B cell (primary cell): ENCODE results near the gene USE1. TPM values are rescaled to one million over a fixed set of nuclear protein-coding genes. Genes with fewer than 3 reads are reported as not detected.

Experiments
- ATAC-seq: fragments of 200-7000 bp; cut with Tn5 transposase; one replicate; pipeline ENCODE4 v1.10.0; 2021; ENCODE audit warnings: low read depth, mild to moderate bottlenecking, moderate number of reproducible peaks, moderate library complexity
- CTCF ChIA-PET: fragments of 350-600 bp; sonication (Branson Sonifier 250); formaldehyde crosslinking; loops from one replicate; lab custom pipeline; 2021; ENCODE audit warnings: antibody characterized with exemption, inconsistent platforms; lab: Charles Lee
- POLR2A ChIA-PET: fragments of 350-600 bp; sonication (Branson Sonifier 250); formaldehyde crosslinking; loops from one replicate; lab custom pipeline; 2021; ENCODE audit warnings: antibody characterized with exemption; lab: Charles Lee
- DNase-seq: peaks from one replicate; pipeline ENCODE4 v3.0.0; 2013
- H2AFZ ChIP-seq: 2 replicates; pipeline ENCODE4 v1.6.1; 2012; ENCODE audit warnings: mild to moderate bottlenecking, low read depth, low read length; ENCODE audit not compliant: insufficient read depth, poor library complexity, severe bottlenecking
- H3K27ac ChIP-seq, 2 donors: 1 replicate in 1 of 2; 2 replicates in 1 of 2; pipeline ENCODE4 v1.5.1; 2012 to 2013; ENCODE audit warnings: low read length in 2 of 2, mild to moderate bottlenecking in 2 of 2, moderate library complexity in 1 of 2
- H3K27me3 ChIP-seq, 4 experiments: fragments of 200-600 bp in 1 of 4; sonication (generic) in 1 of 4; replicated peaks in 1 of 4; 1 replicate in 2 of 4; 2 replicates in 2 of 4; pipeline versions ENCODE4 v1.6.1 to v1.7.0; 2013 to 2016; ENCODE audit warnings: low read length in 3 of 4, mild to moderate bottlenecking in 2 of 4, mixed read lengths in 1 of 4, moderate library complexity in 1 of 4; ENCODE audit not compliant: insufficient read depth in 4 of 4, control insufficient read depth in 3 of 4; ENCODE audit errors: control extremely low read depth in 1 of 4
- H3K36me3 ChIP-seq, 2 experiments: replicated peaks in 1 of 2; 1 replicate in 1 of 2; 2 replicates in 1 of 2; pipeline versions ENCODE4 v1.6.1 to v1.7.1; 2013; ENCODE audit warnings: low read length in 1 of 2; ENCODE audit not compliant: insufficient read depth in 2 of 2, control insufficient read depth in 1 of 2; ENCODE audit errors: control extremely low read depth in 1 of 2, extremely low read depth in 1 of 2
- H3K4me1 ChIP-seq, 2 donors: fragments of 200-600 bp in 1 of 2; sonication (generic) in 1 of 2; 1 replicate in 1 of 2; 2 replicates in 1 of 2; pipeline versions ENCODE4 v1.5.1 to v1.6.1; 2013 to 2017; ENCODE audit warnings: low read length in 2 of 2; ENCODE audit not compliant: control insufficient read depth in 2 of 2, insufficient read depth in 2 of 2
- H3K4me2 ChIP-seq: replicated peaks from 2 replicates; pipeline ENCODE3; 2012; ENCODE audit warnings: mild to moderate bottlenecking, low read depth, low read length; ENCODE audit not compliant: poor library complexity, severe bottlenecking
- H3K4me3 ChIP-seq, 5 experiments: fragments of 200-600 bp in 1 of 5; sonication (generic) in 1 of 5; 1 replicate in 3 of 5; 2 replicates in 2 of 5; pipeline versions ENCODE4 v1.5.1 to v1.7.0; 2011 to 2016; ENCODE audit warnings: low read length in 4 of 5, mild to moderate bottlenecking in 4 of 5, low read depth in 2 of 5, control low read depth in 1 of 5, moderate library complexity in 1 of 5; ENCODE audit not compliant: insufficient read depth in 1 of 5; ENCODE audit errors: control extremely low read depth in 1 of 5, extremely low read depth in 1 of 5
- H3K79me2 ChIP-seq: fragments of 200-600 bp; sonication (generic); one replicate; pipeline ENCODE4 v1.6.0; 2016; ENCODE audit warnings: low read length; ENCODE audit not compliant: control insufficient read depth, insufficient read depth
- H3K9ac ChIP-seq: fragments of 200-600 bp; sonication (generic); 2 replicates; pipeline ENCODE4 v1.6.1; 2017; ENCODE audit warnings: mild to moderate bottlenecking, low read length, moderate library complexity
- H3K9me3 ChIP-seq, 3 donors: one replicate each; pipeline versions ENCODE4 v1.6.1 to v1.7.1; 2013; ENCODE audit warnings: low read length in 2 of 3; ENCODE audit not compliant: control insufficient read depth in 2 of 3, insufficient read depth in 1 of 3; ENCODE audit errors: control extremely low read depth in 1 of 3
- H4K20me1 ChIP-seq: 2 replicates; pipeline ENCODE4 v1.6.0; 2012; ENCODE audit warnings: mild to moderate bottlenecking, low read length; ENCODE audit not compliant: insufficient read depth, control insufficient read depth, poor library complexity, severe bottlenecking
- H3K27ac Mint-ChIP-seq: one replicate; pipeline ENCODE4 v1.8.0; 2021; ENCODE audit warnings: mixed read lengths
- H3K27me3 Mint-ChIP-seq: one replicate; pipeline ENCODE4 v1.8.0; 2021; ENCODE audit warnings: mixed read lengths
- H3K4me1 Mint-ChIP-seq: one replicate; pipeline ENCODE4 v1.8.0; 2021; ENCODE audit warnings: mixed read lengths
- H3K4me3 Mint-ChIP-seq: one replicate; pipeline ENCODE4 v1.8.0; 2021; ENCODE audit warnings: mixed read lengths
- H3K9me3 Mint-ChIP-seq: one replicate; pipeline ENCODE4 v1.8.0; 2022; ENCODE audit warnings: mixed read lengths; ENCODE audit not compliant: insufficient read depth
- CTCF ChIP-seq: fragments of 200-600 bp; IDR thresholded peaks from one replicate; pipeline ENCODE4 v1.8.0; 2022; ENCODE audit warnings: antibody characterized with exemption, mild to moderate bottlenecking
- EZH2 ChIP-seq: IDR thresholded peaks from 2 replicates; pipeline ENCODE4 v1.6.1; 2012; ENCODE audit warnings: borderline replicate concordance, low read depth, mild to moderate bottlenecking, moderate library complexity, low read length; ENCODE audit not compliant: insufficient read depth, poor library complexity, severe bottlenecking
- WGBS: methylation state at CpG from one replicate; pipeline ENCODE4 v1.1.5; 2013; ENCODE audit warnings: missing lambda C conversion rate; ENCODE audit not compliant: insufficient coverage; 5-methylcytosine and 5-hydroxymethylcytosine counted together
- intact Hi-C: fragments of 100-400 bp; cut with micrococcal nuclease; formaldehyde crosslinking; loops from one replicate; pipeline ENCODE4 v1.10.0; 2022
- polyA plus RNA-seq: library from polyadenylated mRNA; depleted of rRNA; stranded (reverse); fragments of >200 nt; gene quantifications from 2 replicates; pipeline ENCODE4 v1.2.3, GENCODE V29; 2012
- total RNA-seq, 2 donors: library from RNA; stranded (reverse); fragments of 120-200 nt in 1 of 2; gene quantifications; 1 replicate in 1 of 2; 2 replicates in 1 of 2; pipeline versions ENCODE4 v1.2.3 to v1.2.4, GENCODE V29; 2013 to 2022

Gene USE1
- total and polyA plus RNA-seq, 2 donors (not counting 1 experiment from before 2014, with no cell fraction given): 48.3 to 49.5 TPM

- Mint-ChIP-seq H3K27me3 (no peaks in the 10 kb centered on the region), H3K4me1 (peaks cover 18% of the 10 kb centered on the region), H3K9me3 (no peaks in the 10 kb centered on the region), H3K4me3 (peak overlapping the region; percentile 92), H3K27ac (peak overlapping the region; percentile 97)
- peak overlapping the region; percentile 91 for H3K27ac ChIP-seq
- H3K36me3 ChIP-seq: peaks cover 0 to 30% of the 10 kb centered on the region in 2 experiments
- H2AFZ ChIP-seq: no peak overlapping the region
- no peak for ATAC-seq
- H3K79me2 ChIP-seq: no peaks in the 10 kb centered on the region
- H3K9me3 ChIP-seq: no peaks in the 10 kb centered on the region
- peaks cover 10 to 19% of the 10 kb centered on the region in 2 donors for H3K4me1 ChIP-seq
- H3K9ac ChIP-seq: peak overlapping the region; percentile 89
- H3K4me2 ChIP-seq: peak overlapping the region; percentile 76
- H4K20me1 ChIP-seq: no peaks in the 10 kb centered on the region
- CTCF ChIA-PET: interaction anchor here (0.7 to 3.0 kb wide), 6 partner anchors 10 to 847 kb away, joined by 3 to 13 read pairs (median 4); partner anchors contain the start of genes MRPL34 and OCEL1
- POLR2A ChIA-PET: interaction anchor here (0.6 to 1.8 kb wide), 8 partner anchors 10 to 210 kb away, joined by 3 to 29 read pairs (median 5); partner anchors contain the start of genes NR2F6 and OCEL1
- H3K27me3 ChIP-seq: no peaks in the 10 kb centered on the region
- no peak for DNase-seq
- no peak for TF ChIP-seq CTCF
- TF ChIP-seq EZH2: no peak
- WGBS: 95% methylated on average over 13 of the region's 13 CpGs
- peak overlapping the region in 3 of 5 experiments; percentile 77 to 94 (median 82) for H3K4me3 ChIP-seq
- intact Hi-C loops: no loop called here
Measured at GRCh38 chr19:17216058-17216670, 1.0 kb downstream of the USE1 start.

- DNase-seq (no peak), ATAC-seq (no peak)
- H3K4me3 Mint-ChIP-seq: no peak overlapping the region
- Histone ChIP-seq H4K20me1 (no peaks in the 10 kb centered on the region), H3K9me3 (no peaks in the 10 kb centered on the region), H3K27ac (no peak overlapping the region), H3K4me2 (no peak overlapping the region), H3K36me3 (peaks cover 0 to 13% of the 10 kb centered on the region in 2 experiments), H3K9ac (no peak overlapping the region), H3K4me3 (no peak overlapping the region), H3K27me3 (no peaks in the 10 kb centered on the region), H3K79me2 (no peaks in the 10 kb centered on the region), H2AFZ (no peak overlapping the region), H3K4me1 (peaks cover 10 to 15% of the 10 kb centered on the region in 2 donors)
- ChIA-PET CTCF (no interaction called here), POLR2A (interaction anchor here (0.7 kb wide), 2 partner anchors 134 to 479 kb away, joined by 5 to 6 read pairs; no protein-coding TSS in a partner anchor)
- no peaks in the 10 kb centered on the region for H3K27me3 Mint-ChIP-seq
- 95% methylated on average over 8 of the region's 8 CpGs for WGBS
- TF ChIP-seq EZH2: no peak
- TF ChIP-seq CTCF: no peak
- intact Hi-C loops: no loop called here
- peaks cover 15% of the 10 kb centered on the region for H3K4me1 Mint-ChIP-seq
- no peak overlapping the region for H3K27ac Mint-ChIP-seq
- H3K9me3 Mint-ChIP-seq: no peaks in the 10 kb centered on the region
Measured at GRCh38 chr19:17219286-17219685, 4.1 kb downstream of the USE1 start.
